K562 (cell line): ENCODE data around the gene NSUN6. TPM values are rescaled to one million over a fixed set of nuclear protein-coding genes. Genes with fewer than 3 reads are reported as not detected.

Experiments
- ATAC-seq: fragments of 200-7000 bp; cut with Tn5 transposase; 3 replicates; pipeline ENCODE4 v1.9.1; 2020; ENCODE audit warnings: moderate library complexity
- BruUV-seq: library from RNA; stranded (reverse); fragments of 400-500 nt; replicated peaks from 2 replicates; lab custom pipeline; 2021; lab: Mats Ljungman, UMichigan
- CTCF ChIA-PET: fragments of 300-600 bp; formaldehyde crosslinking; extraction: SDS; loops from one replicate; lab custom pipeline; 2021; ENCODE audit warnings: low intra/inter-chr PET ratio; lab: Yijun Ruan, JAX
- POLR2A ChIA-PET: fragments of 300-600, 350-650 bp; sonication (Branson Sonifier 250); formaldehyde crosslinking; extraction: SDS; loops from one replicate; lab custom pipeline; 2021; ENCODE audit warnings: antibody characterized with exemption, inconsistent platforms; lab: Yijun Ruan, JAX
- DNase-seq, 4 experiments: peaks; one replicate each; pipeline versions ENCODE4 v3.0.0 to v3.0.0-alpha.2; 2011 to 2018; ENCODE audit warnings: low spot score in 3 of 4, mixed read lengths in 3 of 4; ENCODE audit errors: extremely low read depth in 1 of 4
- FAIRE-seq: peaks from 2 replicates; lab custom pipeline; 2011; peaks lifted over from hg19 to GRCh38; lab: Jason Lieb, UNC
- H2AFZ ChIP-seq: 2 replicates; pipeline ENCODE4 v1.6.0; 2011; ENCODE audit warnings: low read depth, low read length, control low read depth, inconsistent platforms
- H3K27ac ChIP-seq: fragments of 200-600 bp; 3 replicates; pipeline ENCODE4 v1.8.0; 2011; ENCODE audit warnings: low read depth, mild to moderate bottlenecking, control low read depth, inconsistent platforms, low read length, moderate library complexity, mixed read lengths; ENCODE audit errors: extremely low read depth
- H3K27me3 ChIP-seq, 2 experiments: fragments of 300-600 bp in 1 of 2; 2 replicates in 1 of 2; 3 replicates in 1 of 2; pipeline versions ENCODE4 v1.6.0 to v1.8.0; 2011; ENCODE audit warnings: inconsistent platforms in 2 of 2, low read length in 2 of 2, mild to moderate bottlenecking in 1 of 2, mixed read lengths in 1 of 2, moderate library complexity in 1 of 2; ENCODE audit not compliant: control insufficient read depth in 2 of 2, insufficient read depth in 2 of 2
- H3K36me3 ChIP-seq: fragments of 300-600 bp; 3 replicates; pipeline ENCODE4 v1.8.0; 2011; ENCODE audit warnings: mild to moderate bottlenecking, low read length, inconsistent platforms; ENCODE audit not compliant: control insufficient read depth, insufficient read depth
- H3K4me1 ChIP-seq, 2 experiments: fragments of 200-600 bp in 1 of 2; replicated peaks in 1 of 2; 2 replicates in 1 of 2; 3 replicates in 1 of 2; pipeline versions ENCODE4 v1.5.1 to v1.8.0; 2011; ENCODE audit warnings: inconsistent platforms in 2 of 2, low read length in 2 of 2, mild to moderate bottlenecking in 1 of 2, mixed read lengths in 1 of 2, moderate library complexity in 1 of 2; ENCODE audit not compliant: control insufficient read depth in 2 of 2, insufficient read depth in 2 of 2
- H3K4me2 ChIP-seq: 2 replicates; pipeline ENCODE4 v1.6.1; 2011; ENCODE audit warnings: low read length, control low read depth, inconsistent platforms, mixed read lengths; ENCODE audit not compliant: insufficient read depth
- H3K4me3 ChIP-seq: fragments of 200-600 bp; sonication (generic), shearing (Covaris generic); 2 replicates; pipeline ENCODE4 v1.5.1; 2016; ENCODE audit warnings: control low read depth, inconsistent platforms
- H3K79me2 ChIP-seq: fragments of 200-600 bp; 3 replicates; pipeline ENCODE4 v1.8.0; 2011; ENCODE audit warnings: low read length, inconsistent platforms; ENCODE audit not compliant: control insufficient read depth, insufficient read depth
- H3K9ac ChIP-seq, 2 experiments: 2 replicates each; pipeline versions ENCODE4 v1.6.0 to v1.6.1; 2011; ENCODE audit warnings: low read depth in 2 of 2, low read length in 2 of 2, control low read depth in 1 of 2, inconsistent platforms in 1 of 2, mild to moderate bottlenecking in 1 of 2, mixed read lengths in 1 of 2; ENCODE audit not compliant: insufficient read depth in 1 of 2
- H3K9me1 ChIP-seq: one replicate; pipeline ENCODE4 v1.6.0; 2011; ENCODE audit warnings: inconsistent platforms, mild to moderate bottlenecking, low read length, moderate library complexity; ENCODE audit not compliant: control insufficient read depth, insufficient read depth
- H3K9me3 ChIP-seq: replicated peaks from 2 replicates; pipeline ENCODE4 v1.5.1; 2011; ENCODE audit warnings: low read depth, low read length, inconsistent platforms; ENCODE audit not compliant: control insufficient read depth, insufficient read depth
- H4K20me1 ChIP-seq: replicated peaks from 2 replicates; pipeline ENCODE4 v1.6.1; 2011; ENCODE audit warnings: low read length, inconsistent platforms, mixed read lengths; ENCODE audit not compliant: control insufficient read depth, insufficient read depth
- IFI16 ChIP-seq: fragments of 250-450 bp; sonication (Bioruptor Pico); IDR thresholded peaks from 2 replicates; pipeline ENCODE4 v2.1.2; 2022; ENCODE audit warnings: mild to moderate bottlenecking, inconsistent platforms
- RBM34 ChIP-seq: fragments of 200-400 bp; formaldehyde crosslinking; IDR thresholded peaks from 2 replicates; pipeline ENCODE4 v1.6.1; 2018; ENCODE audit warnings: low read length, borderline replicate concordance; ENCODE audit not compliant: insufficient read depth
- SRSF3 ChIP-seq: fragments of 200-400 bp; formaldehyde crosslinking; IDR thresholded peaks from 2 replicates; pipeline ENCODE4 v1.6.1; 2016; ENCODE audit warnings: mild to moderate bottlenecking, low read length, moderate library complexity; ENCODE audit not compliant: insufficient read depth
- SUPT5H ChIP-seq: fragments of 450-650 bp; IDR thresholded peaks from 2 replicates; pipeline ENCODE4 v1.6.1; 2016
- TCF7 ChIP-seq: sonication (generic); IDR thresholded peaks from 2 replicates; pipeline ENCODE4 v1.6.1; 2016; ENCODE audit warnings: antibody characterized with exemption, borderline replicate concordance
- WGBS: fragments of 100-300 bp; shearing (Covaris generic); methylation state at CpG from one replicate; pipeline ENCODE4 v1.1.6; 2016; ENCODE audit warnings: low coverage, mixed read lengths; ENCODE audit not compliant: insufficient coverage; ENCODE audit errors: missing lambda C conversion rate; 5-methylcytosine and 5-hydroxymethylcytosine counted together
- in situ Hi-C: fragments of 300-500 bp; cut with MboI; formaldehyde crosslinking; loops from 4 replicates; pipeline ENCODE4 v1.15.0; 2018; ENCODE audit warnings: inconsistent platforms, mixed read lengths
- intact Hi-C: fragments of 100-400 bp; cut with micrococcal nuclease; formaldehyde crosslinking; loops from 2 replicates; pipeline ENCODE4 v1.14.2; 2022
- polyA plus RNA-seq, 8 experiments: library from polyadenylated mRNA; depleted of rRNA in 4 of 8; stranded (reverse) in 5 of 8; unstranded in 3 of 8; fragments of >200 nt; fragmentation: Nextera tagmentation in 2 of 8; fragmentation: Illumina TruSeq in 1 of 8; extraction: Ambion mirVana in 2 of 8; extraction: Trizol in 1 of 8; gene quantifications; 2 replicates each; pipeline versions ENCODE4 v1.2.1 to v1.2.3, GENCODE V29; 2011 to 2014; ENCODE audit warnings: inconsistent platforms in 1 of 8, missing spikeins in 1 of 8
- total RNA-seq, 7 experiments: library from RNA; depleted of rRNA in 6 of 7; stranded (reverse); fragments of >200 nt in 6 of 7; fragmentation: Illumina TruSeq in 2 of 7; extraction: Trizol in 2 of 7; gene quantifications; 2 replicates each; pipeline versions ENCODE4 v1.2.1 to v1.2.3, GENCODE V29; 2011 to 2021; ENCODE audit warnings: low replicate concordance in 1 of 7
- TF ChIP-seq, protein P1 (sequence below), 2 experiments: fragments of 450-650 bp in 1 of 2; sonication (generic) in 1 of 2; formaldehyde crosslinking; conservative IDR thresholded peaks; 2 replicates each; pipeline versions ENCODE4 v1.4.0 to v1.8.1; 2020 to 2022; ENCODE audit warnings: mild to moderate bottlenecking in 1 of 2, missing genetic modification reagents in 1 of 2

The NSUN6 gene
- total and polyA plus RNA-seq, 9 of the 15 experiments (the other 6 are each of a cell fraction or from before 2014, with no cell fraction given) = 12.5 to 33.1 (median 24.2) TPM

DNA sequence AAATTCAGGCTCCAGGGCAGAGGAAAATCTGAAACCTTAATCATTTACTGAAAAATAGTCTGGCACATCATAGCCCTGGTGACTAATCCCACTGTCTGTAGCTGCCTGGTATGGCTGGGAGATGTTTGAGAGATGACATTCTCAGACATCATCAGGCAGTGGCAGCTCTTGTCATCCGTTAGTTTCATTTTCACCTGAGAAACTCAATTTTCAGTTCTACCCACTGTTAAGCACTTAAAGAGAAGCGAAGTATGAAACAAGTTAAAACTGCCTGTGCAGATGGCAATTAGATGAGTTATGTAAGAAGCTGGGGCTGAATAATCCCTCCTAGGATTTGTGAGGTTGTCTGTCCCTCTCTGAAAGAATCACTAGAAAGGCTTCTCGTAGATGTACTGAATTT lies 150.2 kb downstream of the NSUN6 start:
- Histone ChIP-seq H3K79me2 (no peaks in the 10 kb centered on the region), H3K4me1 (peaks cover 0 to 6% of the 10 kb centered on the region in 2 experiments; a peak in 2 of 5 replicates), H3K9me3 (no peaks in the 10 kb centered on the region), H2AFZ (no peak overlapping the region), H3K27ac (no peak overlapping the region), H4K20me1 (no peaks in the 10 kb centered on the region), H3K27me3 (peaks cover 9 to 11% of the 10 kb centered on the region in 2 experiments; a peak in 3 of 5 replicates)
- no peak for ATAC-seq
- POLR2A ChIA-PET = no interaction called here
- no TSS peak for BruUV-seq
- WGBS = 0% methylated on average over 3 of the region's 3 CpGs
- TF ChIP-seq SUPT5H = no peak
- TF ChIP-seq SRSF3 = no peak
- TF ChIP-seq IFI16 (CRISPR knock-in tag) = no peak
- TF ChIP-seq, protein P1, sequence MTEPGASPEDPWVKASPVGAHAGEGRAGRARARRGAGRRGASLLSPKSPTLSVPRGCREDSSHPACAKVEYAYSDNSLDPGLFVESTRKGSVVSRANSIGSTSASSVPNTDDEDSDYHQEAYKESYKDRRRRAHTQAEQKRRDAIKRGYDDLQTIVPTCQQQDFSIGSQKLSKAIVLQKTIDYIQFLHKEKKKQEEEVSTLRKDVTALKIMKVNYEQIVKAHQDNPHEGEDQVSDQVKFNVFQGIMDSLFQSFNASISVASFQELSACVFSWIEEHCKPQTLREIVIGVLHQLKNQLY (CRISPR knock-in tag; conservative IDR thresholded peaks at IDR 0.05) = no peak
- TF ChIP-seq TCF7 = no peak
- TF ChIP-seq RBM34 = no peak
- TF ChIP-seq, all 486 proteins: peak for 0
- intact Hi-C loops (no loop called here), in situ Hi-C loops (no loop called here)
- no peak overlapping the region for H3K9ac ChIP-seq
- no peaks in the 10 kb centered on the region for H3K9me1 ChIP-seq
- FAIRE-seq (no peak), DNase-seq (no peak)
- no peak overlapping the region for H3K4me2 ChIP-seq
- H3K4me3 ChIP-seq = no peak overlapping the region
- CTCF ChIA-PET = no interaction called here
- H3K36me3 ChIP-seq = no peaks in the 10 kb centered on the region
